ENCODE data around the gene PDHX. TPM values are rescaled to one million over a fixed set of nuclear protein-coding genes. Genes with fewer than 3 reads are reported as not detected.

PDHX gene
- polyA plus RNA-seq, 1 donor (not counting 4 experiments of a cell fraction or from before 2014, with no cell fraction given), result 28.5 TPM

GRCh38 chr11:35011389-35011788 is 95.0 kb downstream of the PDHX start:
- peaks cover 33% of the 10 kb centered on the region for H3K4me1 ChIP-seq (ENCODE audit: control insufficient read depth, extremely low read depth, insufficient read depth, low read length)
- no peak overlapping the region for H3K9ac ChIP-seq (ENCODE audit: control insufficient read depth, extremely low read depth, insufficient read depth, low read length)
- H3K36me3 ChIP-seq (ENCODE audit: control insufficient read depth in 2 of 2, extremely low read depth in 1 of 2, insufficient read depth in 2 of 2, low read length in 2 of 2), result no peaks in the 10 kb centered on the region
- no peaks in the 10 kb centered on the region for H3K9me1 ChIP-seq (ENCODE audit: control insufficient read depth, extremely low read depth, insufficient read depth, low read length)
- no peak overlapping the region for H3K4me3 ChIP-seq (ENCODE audit: control insufficient read depth in 2 of 3, extremely low read depth in 1 of 3, insufficient read depth in 2 of 3, low read depth in 1 of 3, low read length in 3 of 3)
- H3K27me3 ChIP-seq (ENCODE audit: control insufficient read depth, extremely low read depth, insufficient read depth, low read length), result no peaks in the 10 kb centered on the region
- dilution Hi-C loops (cut with MboI; ENCODE audit: extremely low pct_ligation_motif_present, low sequenced_read_pairs), result no loop called here
- no peak overlapping the region for H2AFZ ChIP-seq (ENCODE audit: control insufficient read depth, low read length)
- TF ChIP-seq CTCF (optimal IDR thresholded peaks at IDR 0.05 in 1 of 3, IDR thresholded peaks at IDR 0.05 in 1 of 3, conservative IDR thresholded peaks at IDR 0.05 in 1 of 3; ENCODE audit: extremely low read depth in 1 of 3, insufficient read depth in 2 of 3, low read length in 3 of 3), result no peak
- no peaks in the 10 kb centered on the region for H3K79me2 ChIP-seq (ENCODE audit: control insufficient read depth, insufficient read depth, low read length)
- DNase-seq (ENCODE audit: low read depth, low spot score), result no peak
- no peak overlapping the region for H3K27ac ChIP-seq (ENCODE audit: control insufficient read depth, insufficient read depth, low read length)
- no peak overlapping the region for H3K4me2 ChIP-seq (ENCODE audit: control insufficient read depth, extremely low read depth, insufficient read depth, low read depth, low read length)
- H3K9me3 ChIP-seq (ENCODE audit: control insufficient read depth, low read depth, low read length), result no peaks in the 10 kb centered on the region
- no peak for FAIRE-seq
- no peaks in the 10 kb centered on the region for H4K20me1 ChIP-seq (ENCODE audit: control insufficient read depth, extremely low read depth, insufficient read depth, low read length)

- H3K79me2 ChIP-seq (ENCODE audit: control insufficient read depth, insufficient read depth, low read length), result no peaks in the 10 kb centered on the region
- H3K4me2 ChIP-seq (ENCODE audit: control insufficient read depth, extremely low read depth, insufficient read depth, low read depth, low read length), result no peak overlapping the region
Measured at GRCh38 chr11:35011944-35012343, 95.5 kb downstream of the PDHX start.

More at GRCh38 chr11:35011944-35012343, 95.5 kb downstream of the PDHX start:
- Histone ChIP-seq H3K9me3 (ENCODE audit: control insufficient read depth, low read depth, low read length) (no peaks in the 10 kb centered on the region), H3K27me3 (ENCODE audit: control insufficient read depth, extremely low read depth, insufficient read depth, low read length) (no peaks in the 10 kb centered on the region), H3K36me3 (ENCODE audit: control insufficient read depth in 2 of 2, extremely low read depth in 1 of 2, insufficient read depth in 2 of 2, low read length in 2 of 2) (no peaks in the 10 kb centered on the region), H3K4me1 (ENCODE audit: control insufficient read depth, extremely low read depth, insufficient read depth, low read length) (peaks cover 29% of the 10 kb centered on the region), H3K4me3 (ENCODE audit: control insufficient read depth in 2 of 3, extremely low read depth in 1 of 3, insufficient read depth in 2 of 3, low read depth in 1 of 3, low read length in 3 of 3) (no peak overlapping the region), H3K9ac (ENCODE audit: control insufficient read depth, extremely low read depth, insufficient read depth, low read length) (no peak overlapping the region), H3K9me1 (ENCODE audit: control insufficient read depth, extremely low read depth, insufficient read depth, low read length) (no peaks in the 10 kb centered on the region), H2AFZ (ENCODE audit: control insufficient read depth, low read length) (no peak overlapping the region), H4K20me1 (ENCODE audit: control insufficient read depth, extremely low read depth, insufficient read depth, low read length) (no peaks in the 10 kb centered on the region), H3K27ac (ENCODE audit: control insufficient read depth, insufficient read depth, low read length) (no peak overlapping the region)
- TF ChIP-seq EZH2 (IDR thresholded peaks at IDR 0.05; ENCODE audit: low read length), result no peak
- TF ChIP-seq CTCF (optimal IDR thresholded peaks at IDR 0.05 in 1 of 3, IDR thresholded peaks at IDR 0.05 in 1 of 3, conservative IDR thresholded peaks at IDR 0.05 in 1 of 3; ENCODE audit: extremely low read depth in 1 of 3, insufficient read depth in 2 of 3, low read length in 3 of 3), result no peak
- DNase-seq (ENCODE audit: low read depth, low spot score) (no peak), FAIRE-seq (no peak)
- dilution Hi-C loops (cut with MboI; ENCODE audit: extremely low pct_ligation_motif_present, low sequenced_read_pairs), result no loop called here

All from keratinocyte (primary cell).